Measurements from ENCODE around the gene GARIN5B. TPM values are rescaled to one million over a fixed set of nuclear protein-coding genes. Genes with fewer than 3 reads are reported as not detected.

GARIN5B gene
- total and polyA plus RNA-seq, 2 of the 4 experiments (the other 2 are of a cell fraction) = not detected

DNA sequence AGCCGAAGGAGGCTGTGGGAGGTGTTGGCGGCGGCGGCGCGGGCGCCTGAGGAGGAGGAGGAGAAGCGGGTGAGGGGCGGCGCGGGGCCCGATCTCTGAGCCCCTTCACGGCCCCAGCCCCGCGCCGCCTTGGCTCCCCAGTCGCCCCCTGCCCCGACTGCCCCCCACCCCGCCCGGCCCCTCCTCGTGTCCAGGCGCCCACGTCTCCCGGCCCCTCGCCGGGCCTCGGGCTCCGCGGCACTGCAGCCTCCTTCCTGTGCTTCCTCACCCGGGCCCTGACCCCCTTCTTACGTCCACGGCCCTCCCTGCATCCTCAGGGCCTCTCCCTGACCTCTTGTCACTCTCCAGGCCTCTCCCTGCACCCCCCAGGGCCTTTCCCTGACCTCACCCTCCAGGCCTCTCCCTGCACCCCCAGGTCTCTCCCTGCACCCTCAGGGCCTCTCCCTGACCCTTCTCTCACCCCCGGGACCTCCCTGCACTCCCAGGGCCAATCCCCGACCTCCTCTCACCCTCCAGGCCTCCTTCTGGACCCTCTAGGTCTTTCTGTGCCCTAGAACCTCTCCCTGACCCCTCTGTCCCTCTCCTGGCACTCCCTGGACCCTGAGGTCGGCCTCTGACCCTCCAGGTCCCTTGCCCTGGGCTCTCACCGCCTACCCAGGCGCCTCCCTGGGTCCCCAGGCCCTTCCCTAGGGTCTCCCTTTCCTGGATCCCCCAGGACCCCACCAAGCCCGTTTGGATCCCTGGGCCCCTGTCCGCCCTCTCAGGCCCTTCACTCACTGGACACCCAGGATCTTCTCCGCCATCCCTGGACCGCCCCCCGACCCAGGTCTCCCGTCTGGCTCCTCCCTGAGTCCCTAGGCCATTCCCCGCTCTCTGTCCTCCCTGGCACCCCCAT, 22.9 kb downstream of the GARIN5B start:
- H2BK120ac ChIP-seq (ENCODE audit: low read depth, low read length) = no peak overlapping the region; the same call in 1 of the 2 replicates
- peak overlapping the region; percentile 16; the same call in 1 of the 2 replicates for H3K18ac ChIP-seq (ENCODE audit: low read depth, low read length)
- TF ChIP-seq, protein P1, sequence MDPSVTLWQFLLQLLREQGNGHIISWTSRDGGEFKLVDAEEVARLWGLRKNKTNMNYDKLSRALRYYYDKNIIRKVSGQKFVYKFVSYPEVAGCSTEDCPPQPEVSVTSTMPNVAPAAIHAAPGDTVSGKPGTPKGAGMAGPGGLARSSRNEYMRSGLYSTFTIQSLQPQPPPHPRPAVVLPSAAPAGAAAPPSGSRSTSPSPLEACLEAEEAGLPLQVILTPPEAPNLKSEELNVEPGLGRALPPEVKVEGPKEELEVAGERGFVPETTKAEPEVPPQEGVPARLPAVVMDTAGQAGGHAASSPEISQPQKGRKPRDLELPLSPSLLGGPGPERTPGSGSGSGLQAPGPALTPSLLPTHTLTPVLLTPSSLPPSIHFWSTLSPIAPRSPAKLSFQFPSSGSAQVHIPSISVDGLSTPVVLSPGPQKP (IDR thresholded peaks at IDR 0.05; ENCODE audit: borderline replicate concordance, low read depth, low read length) = no peak
- peak; percentile 68; the same call in 1 of the 2 replicates for TF ChIP-seq POLR2A (IDR thresholded peaks at IDR 0.05; ENCODE audit: low read depth, low read length)
- peaks cover 10% of the 10 kb centered on the region; the same call in 1 of the 2 replicates for H3K9me1 ChIP-seq (ENCODE audit: insufficient read depth, low read length)
- peak overlapping the region; percentile 95 for H3K4me2 ChIP-seq (ENCODE audit: low read depth, low read length)
- H2AK5ac ChIP-seq (ENCODE audit: low read depth, low read length) = peak overlapping the region; percentile 79
- in situ Hi-C loops (cut with MboI; ENCODE audit: low sequenced_read_pairs) (no loop called here), intact Hi-C loops (cut with micrococcal nuclease) (no loop called here), dilution Hi-C loops (cut with HindIII; ENCODE audit: low sequenced_read_pairs, unreplicated experiment) (no loop called here)
- no peak for DNase-seq
- H2BK20ac ChIP-seq (ENCODE audit: low read depth, low read length) = no peak overlapping the region
- H2AFZ ChIP-seq (replicated peaks; ENCODE audit: low read length, poor library complexity) = peak overlapping the region; percentile 95
- no peak overlapping the region; the same call in 1 of the 2 replicates for H4K91ac ChIP-seq (ENCODE audit: insufficient read depth, low read depth, low read length)
- no peak overlapping the region for H2BK15ac ChIP-seq (ENCODE audit: low read depth, low read length)
- peaks cover 13% of the 10 kb centered on the region for H3K4me1 ChIP-seq (ENCODE audit: control insufficient read depth, insufficient read depth, low read length)
- H4K20me1 ChIP-seq (ENCODE audit: insufficient read depth, low read length) = peaks cover 6% of the 10 kb centered on the region
- peak overlapping the region; percentile 55 for H3K4ac ChIP-seq (ENCODE audit: low read depth, low read length)
- H3K27ac ChIP-seq (ENCODE audit: insufficient read depth, low read length) = peak overlapping the region; percentile 88
- H3K27me3 ChIP-seq (ENCODE audit: control insufficient read depth, insufficient read depth, low read length) = no peaks in the 10 kb centered on the region
- H3K79me1 ChIP-seq (ENCODE audit: low read depth in 1 of 2, low read length in 2 of 2) = peaks cover 4 to 17% of the 10 kb centered on the region in 2 experiments; a peak in 3 of 4 replicates
- H3K4me3 ChIP-seq (ENCODE audit: insufficient read depth, low read depth, low read length) = peak overlapping the region; percentile 87
- CTCF ChIA-PET = interaction anchor here (1.0 to 1.5 kb wide), 2 partner anchors 38 to 44 kb away, joined by 3 to 11 read pairs; partner anchors contain the start of gene TMEM238
- H2AK9ac ChIP-seq (replicated peaks; ENCODE audit: low read depth, low read length, poor library complexity) = peak overlapping the region; percentile 97
- H4K8ac ChIP-seq (ENCODE audit: low read depth in 2 of 2, low read length in 2 of 2) = peak overlapping the region in 1 of 2 experiments; percentile 57; a peak in 1 of 4 replicates
- peak overlapping the region; percentile 35; the same call in 1 of the 2 replicates for H3K56ac ChIP-seq (ENCODE audit: extremely low read depth, insufficient read depth, low read length)
- no peaks in the 10 kb centered on the region for H3K9me3 ChIP-seq (ENCODE audit: control insufficient read depth, insufficient read depth, low read length)
- H3K23ac ChIP-seq (ENCODE audit: low read depth, low read length) = 0 out of 2 replicates have a peak overlapping the region, but pooled peaks have one; percentile 8
- 0% methylated on average over 18 of the region's 44 CpGs; no CpG with 5 or more reads in 1 of the 2 experiments for WGBS, 2 experiments (ENCODE audit: extremely low coverage in 2 of 2, insufficient read length in 1 of 2)
- H2BK5ac ChIP-seq (ENCODE audit: low read depth, low read length, poor library complexity, severe bottlenecking) = peak overlapping the region; percentile 66
- no peak for ATAC-seq (ENCODE audit: low read depth)
- POLR2A ChIA-PET (ENCODE audit: unreplicated experiment) = no interaction called here
- peak overlapping the region; percentile 18 for H4K5ac ChIP-seq (ENCODE audit: low read depth, low read length)
- no TSS peak for BruUV-seq (replicated peaks)
- peaks cover 11% of the 10 kb centered on the region; the same call in 1 of the 2 replicates for H3K36me3 ChIP-seq (ENCODE audit: control insufficient read depth, insufficient read depth, low read length)
- peak overlapping the region; percentile 92 for H3K9ac ChIP-seq (ENCODE audit: low read depth, low read length)
- H3K14ac ChIP-seq (replicated peaks; ENCODE audit: low read depth, low read length) = peak overlapping the region; percentile 44
